SK-N-SH treated with all-trans-retinoic acid at 6 μM for 48 hours (cell line): ENCODE measurements around the gene SUMO3.
A peak's percentile ranks its signal among the peaks of the same experiment; 100 is the strongest.

Experiments
- ATAC-seq: fragments of 200-7000 bp; cut with Tn5 transposase; 3 replicates; pipeline ENCODE4 v1.9.1; 2020; ENCODE audit warnings: mild to moderate bottlenecking, moderate library complexity
- ARNTL ChIP-seq: fragments of 450-650 bp; formaldehyde crosslinking; IDR thresholded peaks from 2 replicates; pipeline ENCODE4 v1.5.0; 2020; ENCODE audit warnings: low read depth, mild to moderate bottlenecking, moderate library complexity, borderline replicate concordance
- BACH2 ChIP-seq: fragments of 250-450 bp; sonication (Bioruptor Pico); IDR thresholded peaks from 2 replicates; pipeline ENCODE4 v1.9.0; 2021; ENCODE audit warnings: mild to moderate bottlenecking, borderline replicate concordance
- CSDC2 ChIP-seq: fragments of 250-450 bp; sonication (Bioruptor Pico); IDR thresholded peaks from 2 replicates; pipeline ENCODE4 v1.5.0; 2020; ENCODE audit warnings: mild to moderate bottlenecking, moderate library complexity
- CSRNP3 ChIP-seq: fragments of 250-450 bp; sonication (Bioruptor Pico); IDR thresholded peaks from 2 replicates; pipeline ENCODE4 v1.5.1; 2021; ENCODE audit warnings: mild to moderate bottlenecking, moderate library complexity
- ESRRG ChIP-seq: fragments of 250-450 bp; sonication (Bioruptor Pico); IDR thresholded peaks from 2 replicates; pipeline ENCODE4 v1.6.1; 2021; ENCODE audit warnings: mild to moderate bottlenecking
- GLIS3 ChIP-seq: fragments of 250-450 bp; sonication (Bioruptor Pico); IDR thresholded peaks from 2 replicates; pipeline ENCODE4 v1.5.0; 2020; ENCODE audit warnings: mild to moderate bottlenecking, moderate library complexity
- ISL1 ChIP-seq: fragments of 250-450 bp; sonication (Bioruptor Pico); IDR thresholded peaks from 2 replicates; pipeline ENCODE4 v2.1.2; 2022; ENCODE audit warnings: mild to moderate bottlenecking, moderate library complexity
- OSR1 ChIP-seq: fragments of 250-450 bp; sonication (Bioruptor Pico); IDR thresholded peaks from 2 replicates; pipeline ENCODE4 v1.8.0; 2022; ENCODE audit warnings: moderate library complexity, mild to moderate bottlenecking, inconsistent platforms
- PATZ1 ChIP-seq: fragments of 250-450 bp; sonication (Bioruptor Pico); IDR thresholded peaks from 2 replicates; pipeline ENCODE4 v1.8.0; 2020; ENCODE audit warnings: mild to moderate bottlenecking, moderate library complexity, borderline replicate concordance
- PPARA ChIP-seq: fragments of 250-450 bp; sonication (Bioruptor Pico); IDR thresholded peaks from 2 replicates; pipeline ENCODE4 v1.5.0; 2020; ENCODE audit warnings: mild to moderate bottlenecking, borderline replicate concordance
- RARB ChIP-seq: fragments of 250-450 bp; sonication (Bioruptor Pico); IDR thresholded peaks from 2 replicates; pipeline ENCODE4 v1.8.0; 2021; ENCODE audit warnings: mild to moderate bottlenecking, moderate library complexity
- SNAI2 ChIP-seq: fragments of 250-450 bp; sonication (Bioruptor Pico); IDR thresholded peaks from 2 replicates; pipeline ENCODE4 v1.5.0; 2020; ENCODE audit warnings: mild to moderate bottlenecking, moderate library complexity
- TCF4 ChIP-seq: fragments of 250-450 bp; sonication (Bioruptor Pico); IDR thresholded peaks from 2 replicates; pipeline ENCODE4 v1.8.0; 2021; ENCODE audit warnings: mild to moderate bottlenecking, moderate library complexity, borderline replicate concordance
- TOX ChIP-seq: fragments of 250-450 bp; sonication (Bioruptor Pico); IDR thresholded peaks from 2 replicates; pipeline ENCODE4 v1.8.0; 2021; ENCODE audit warnings: mild to moderate bottlenecking, moderate library complexity, borderline replicate concordance
- ZC3H10 ChIP-seq: fragments of 250-450 bp; sonication (Bioruptor Pico); IDR thresholded peaks from 2 replicates; pipeline ENCODE4 v1.5.1; 2021; ENCODE audit warnings: mild to moderate bottlenecking, moderate library complexity
- ZFP3 ChIP-seq: fragments of 250-450 bp; sonication (Bioruptor Pico); IDR thresholded peaks from 2 replicates; pipeline ENCODE4 v1.5.0; 2020; ENCODE audit warnings: mild to moderate bottlenecking, moderate library complexity
- ZFP30 ChIP-seq: fragments of 450-650 bp; formaldehyde crosslinking; IDR thresholded peaks from 2 replicates; pipeline ENCODE4 v1.5.0; 2022; ENCODE audit warnings: mild to moderate bottlenecking, moderate library complexity
- ZNF565 ChIP-seq: fragments of 450-650 bp; formaldehyde crosslinking; conservative IDR thresholded peaks from 2 replicates; pipeline ENCODE4 v1.5.0; 2020; ENCODE audit warnings: low read depth, mild to moderate bottlenecking, moderate library complexity
- ZNF70 ChIP-seq: fragments of 450-650 bp; formaldehyde crosslinking; IDR thresholded peaks from 2 replicates; pipeline ENCODE4 v1.5.0; 2020; ENCODE audit warnings: mild to moderate bottlenecking, moderate library complexity
- ZNF8 ChIP-seq: fragments of 450-650 bp; formaldehyde crosslinking; IDR thresholded peaks from 2 replicates; pipeline ENCODE4 v1.5.0; 2020; ENCODE audit warnings: mild to moderate bottlenecking, moderate library complexity
- TF ChIP-seq, protein P1 (sequence below): fragments of 250-450 bp; sonication (Bioruptor Pico); IDR thresholded peaks from 2 replicates; pipeline ENCODE4 v1.5.1; 2020; ENCODE audit warnings: low read depth, mild to moderate bottlenecking, moderate library complexity
- TF ChIP-seq, protein P2 (sequence below): fragments of 250-450 bp; sonication (Bioruptor Pico); IDR thresholded peaks from 2 replicates; pipeline ENCODE4 v1.5.0; 2020; ENCODE audit warnings: mild to moderate bottlenecking, moderate library complexity
- TF ChIP-seq, protein P3 (sequence below): fragments of 250-450 bp; sonication (Bioruptor Pico); IDR thresholded peaks from 2 replicates; pipeline ENCODE4 v1.8.0; 2021; ENCODE audit warnings: low read depth, mild to moderate bottlenecking, moderate library complexity, borderline replicate concordance

Gene SUMO3

GRCh38 chr21:44817914-44818639, at the start of gene SUMO3:
Gene SUMO3 (minus strand): TSS chr21:44818062. CDS start chr21:44817968, 94 bp downstream.
- TF ChIP-seq, protein P1, sequence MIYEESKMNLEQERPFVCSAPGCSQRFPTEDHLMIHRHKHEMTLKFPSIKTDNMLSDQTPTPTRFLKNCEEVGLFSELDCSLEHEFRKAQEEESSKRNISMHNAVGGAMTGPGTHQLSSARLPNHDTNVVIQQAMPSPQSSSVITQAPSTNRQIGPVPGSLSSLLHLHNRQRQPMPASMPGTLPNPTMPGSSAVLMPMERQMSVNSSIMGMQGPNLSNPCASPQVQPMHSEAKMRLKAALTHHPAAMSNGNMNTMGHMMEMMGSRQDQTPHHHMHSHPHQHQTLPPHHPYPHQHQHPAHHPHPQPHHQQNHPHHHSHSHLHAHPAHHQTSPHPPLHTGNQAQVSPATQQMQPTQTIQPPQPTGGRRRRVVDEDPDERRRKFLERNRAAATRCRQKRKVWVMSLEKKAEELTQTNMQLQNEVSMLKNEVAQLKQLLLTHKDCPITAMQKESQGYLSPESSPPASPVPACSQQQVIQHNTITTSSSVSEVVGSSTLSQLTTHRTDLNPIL: no peak
- TF ChIP-seq PPARA (CRISPR knock-in tag) (peak; percentile 96), SNAI2 (CRISPR knock-in tag) (peak; percentile 99), ZNF565 (CRISPR knock-in tag) (no peak), ISL1 (CRISPR knock-in tag) (peak; percentile 44), BACH2 (CRISPR knock-in tag) (peak; percentile 97), GLIS3 (CRISPR knock-in tag) (no peak), ZFP30 (peak; percentile 62; the same call in 1 of the 2 replicates), CSDC2 (CRISPR knock-in tag) (peak; percentile 99), TCF4 (no peak), ZFP3 (CRISPR knock-in tag) (peak; percentile 88), RARB (CRISPR knock-in tag) (no peak), CSRNP3 (no peak), ZNF8 (CRISPR knock-in tag) (peak; percentile 48; the same call in 1 of the 2 replicates), PATZ1 (no peak), TOX (no peak), OSR1 (CRISPR knock-in tag) (peak; percentile 96), ZC3H10 (CRISPR knock-in tag) (peak; percentile 78), ARNTL (CRISPR knock-in tag) (peak; percentile 91), ZNF70 (CRISPR knock-in tag) (peak; percentile 65; the same call in 1 of the 2 replicates), ESRRG (no peak)
- TF ChIP-seq, protein P2, sequence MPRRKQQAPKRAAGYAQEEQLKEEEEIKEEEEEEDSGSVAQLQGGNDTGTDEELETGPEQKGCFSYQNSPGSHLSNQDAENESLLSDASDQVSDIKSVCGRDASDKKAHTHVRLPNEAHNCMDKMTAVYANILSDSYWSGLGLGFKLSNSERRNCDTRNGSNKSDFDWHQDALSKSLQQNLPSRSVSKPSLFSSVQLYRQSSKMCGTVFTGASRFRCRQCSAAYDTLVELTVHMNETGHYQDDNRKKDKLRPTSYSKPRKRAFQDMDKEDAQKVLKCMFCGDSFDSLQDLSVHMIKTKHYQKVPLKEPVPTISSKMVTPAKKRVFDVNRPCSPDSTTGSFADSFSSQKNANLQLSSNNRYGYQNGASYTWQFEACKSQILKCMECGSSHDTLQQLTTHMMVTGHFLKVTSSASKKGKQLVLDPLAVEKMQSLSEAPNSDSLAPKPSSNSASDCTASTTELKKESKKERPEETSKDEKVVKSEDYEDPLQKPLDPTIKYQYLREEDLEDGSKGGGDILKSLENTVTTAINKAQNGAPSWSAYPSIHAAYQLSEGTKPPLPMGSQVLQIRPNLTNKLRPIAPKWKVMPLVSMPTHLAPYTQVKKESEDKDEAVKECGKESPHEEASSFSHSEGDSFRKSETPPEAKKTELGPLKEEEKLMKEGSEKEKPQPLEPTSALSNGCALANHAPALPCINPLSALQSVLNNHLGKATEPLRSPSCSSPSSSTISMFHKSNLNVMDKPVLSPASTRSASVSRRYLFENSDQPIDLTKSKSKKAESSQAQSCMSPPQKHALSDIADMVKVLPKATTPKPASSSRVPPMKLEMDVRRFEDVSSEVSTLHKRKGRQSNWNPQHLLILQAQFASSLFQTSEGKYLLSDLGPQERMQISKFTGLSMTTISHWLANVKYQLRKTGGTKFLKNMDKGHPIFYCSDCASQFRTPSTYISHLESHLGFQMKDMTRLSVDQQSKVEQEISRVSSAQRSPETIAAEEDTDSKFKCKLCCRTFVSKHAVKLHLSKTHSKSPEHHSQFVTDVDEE (CRISPR knock-in tag): peak; percentile 100
- TF ChIP-seq, protein P3, sequence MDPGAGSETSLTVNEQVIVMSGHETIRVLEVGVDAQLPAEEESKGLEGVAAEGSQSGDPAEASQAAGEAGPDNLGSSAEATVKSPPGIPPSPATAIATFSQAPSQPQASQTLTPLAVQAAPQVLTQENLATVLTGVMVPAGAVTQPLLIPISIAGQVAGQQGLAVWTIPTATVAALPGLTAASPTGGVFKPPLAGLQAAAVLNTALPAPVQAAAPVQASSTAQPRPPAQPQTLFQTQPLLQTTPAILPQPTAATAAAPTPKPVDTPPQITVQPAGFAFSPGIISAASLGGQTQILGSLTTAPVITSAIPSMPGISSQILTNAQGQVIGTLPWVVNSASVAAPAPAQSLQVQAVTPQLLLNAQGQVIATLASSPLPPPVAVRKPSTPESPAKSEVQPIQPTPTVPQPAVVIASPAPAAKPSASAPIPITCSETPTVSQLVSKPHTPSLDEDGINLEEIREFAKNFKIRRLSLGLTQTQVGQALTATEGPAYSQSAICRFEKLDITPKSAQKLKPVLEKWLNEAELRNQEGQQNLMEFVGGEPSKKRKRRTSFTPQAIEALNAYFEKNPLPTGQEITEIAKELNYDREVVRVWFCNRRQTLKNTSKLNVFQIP (CRISPR knock-in tag): no peak
- peak; percentile 55 for ATAC-seq

DNA sequence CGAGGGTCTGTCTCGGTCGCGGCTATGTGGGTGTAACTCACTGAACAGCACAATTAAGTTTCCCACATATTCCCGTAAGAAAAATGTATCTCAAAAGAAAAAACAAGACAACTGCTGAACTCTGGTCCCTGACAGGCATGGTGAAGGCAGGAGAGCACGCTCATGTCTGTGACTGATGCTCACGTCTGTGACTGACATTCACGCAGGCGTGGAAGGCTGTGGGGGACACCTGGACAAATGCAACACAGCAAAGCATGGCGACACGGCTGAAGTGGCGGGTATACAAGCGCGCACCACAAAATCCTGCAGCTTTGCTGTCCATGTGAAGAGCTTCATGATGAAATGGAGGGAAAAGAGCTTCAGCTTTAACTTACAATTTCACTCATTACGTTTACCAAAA, 49.6 kb upstream of the SUMO3 start:
- ATAC-seq: no peak
- TF ChIP-seq ZNF8 (CRISPR knock-in tag) (no peak), RARB (CRISPR knock-in tag) (no peak), PPARA (CRISPR knock-in tag) (no peak), CSDC2 (CRISPR knock-in tag) (no peak), SNAI2 (CRISPR knock-in tag) (no peak), ESRRG (no peak), PATZ1 (no peak), GLIS3 (CRISPR knock-in tag) (no peak), TCF4 (no peak)
- TF ChIP-seq, protein P1: no peak
- TF ChIP-seq, protein P2 (CRISPR knock-in tag): no peak
